ENCODE results near the gene SLC2A11. TPM values are rescaled to one million over a fixed set of nuclear protein-coding genes. Genes with fewer than 3 reads are reported as not detected.

The SLC2A11 gene
- total and polyA plus RNA-seq, 3 experiments from 2014 or later = 5.2 to 9.0 (median 7.1) TPM

DNA sequence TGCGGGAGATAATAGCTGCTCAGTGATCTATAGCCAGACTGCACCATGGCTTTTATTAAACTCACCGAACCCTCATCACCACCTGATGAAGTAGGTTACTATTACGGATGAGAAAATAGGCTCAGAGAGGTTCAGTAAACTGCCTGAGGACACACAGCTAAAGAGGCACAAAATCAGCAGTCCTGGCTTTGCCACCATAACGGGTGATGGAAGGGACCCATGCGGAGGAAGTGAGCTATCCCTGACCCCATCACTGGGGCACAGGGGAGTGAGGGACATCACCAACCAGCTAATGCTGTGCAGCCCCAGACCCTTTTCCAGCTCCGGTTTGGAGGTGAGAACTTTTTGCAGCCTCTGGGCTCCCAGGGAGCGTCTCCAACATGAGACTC is 11.6 kb upstream of the SLC2A11 start:
- Mint-ChIP-seq H3K9me3 (no peaks in the 10 kb centered on the region), H3K27me3 (no peaks in the 10 kb centered on the region), H3K4me3 (no peak overlapping the region), H3K4me1 (peaks cover 0 to 6% (median 0%) of the 10 kb centered on the region in 3 donors), H3K27ac (no peak overlapping the region), H3K36me3 (no peaks in the 10 kb centered on the region)
- H3K4me1 ChIP-seq (ENCODE audit: insufficient read depth, low read length) = no peaks in the 10 kb centered on the region
- no peak overlapping the region for H3K27ac ChIP-seq (ENCODE audit: low read depth, low read length)
- no peaks in the 10 kb centered on the region for H3K27me3 ChIP-seq (ENCODE audit: insufficient read depth, low read length, poor library complexity, severe bottlenecking)
- POLR2A ChIA-PET = no interaction called here
- H3K4me3 ChIP-seq (ENCODE audit: low read length) = no peak overlapping the region
- H3K9me3 ChIP-seq (ENCODE audit: low read length) = no peaks in the 10 kb centered on the region
- peak in 1 of 5 donors; percentile 36 for DNase-seq
- no peaks in the 10 kb centered on the region for H3K36me3 ChIP-seq (ENCODE audit: insufficient read depth, low read length)
- CTCF ChIA-PET = interaction anchor here (1.6 to 3.9 kb wide), 3 partner anchors 11 to 219 kb away, joined by 8 to 16 read pairs (median 8); partner anchors contain the start of genes CHCHD10 and SLC2A11

- Histone ChIP-seq H3K9me3 (ENCODE audit: low read length) (no peaks in the 10 kb centered on the region), H3K4me1 (ENCODE audit: insufficient read depth, low read length) (no peaks in the 10 kb centered on the region), H3K36me3 (ENCODE audit: insufficient read depth, low read length) (no peaks in the 10 kb centered on the region), H3K4me3 (ENCODE audit: low read length) (no peak overlapping the region), H3K27ac (ENCODE audit: low read depth, low read length) (no peak overlapping the region), H3K27me3 (ENCODE audit: insufficient read depth, low read length, poor library complexity, severe bottlenecking) (no peaks in the 10 kb centered on the region)
- Mint-ChIP-seq H3K27me3 (no peaks in the 10 kb centered on the region), H3K36me3 (no peaks in the 10 kb centered on the region), H3K9me3 (no peaks in the 10 kb centered on the region), H3K4me3 (no peak overlapping the region), H3K27ac (no peak overlapping the region), H3K4me1 (peaks cover 0 to 6% (median 0%) of the 10 kb centered on the region in 3 donors)
- ChIA-PET POLR2A (no interaction called here), CTCF (interaction anchor here (0.7 to 3.1 kb wide), 3 partner anchors 11 to 156 kb away, joined by 3 to 39 read pairs (median 3); partner anchors contain the start of gene SLC2A11)
- DNase-seq = no peak
Measured at GRCh38 chr22:23847310-23847920, 10.3 kb upstream of the SLC2A11 start.

- ChIA-PET CTCF (interaction anchor here (0.7 to 3.5 kb wide), 7 partner anchors 10 to 308 kb away, joined by 3 to 39 read pairs (median 4); partner anchors contain the start of genes DERL3 and SLC2A11), POLR2A (no interaction called here)
- Mint-ChIP-seq H3K9me3 (no peaks in the 10 kb centered on the region), H3K4me1 (peaks cover 0 to 6% (median 0%) of the 10 kb centered on the region in 3 donors), H3K27ac (no peak overlapping the region), H3K4me3 (no peak overlapping the region), H3K36me3 (no peaks in the 10 kb centered on the region), H3K27me3 (no peaks in the 10 kb centered on the region)
- peak in 1 of 5 donors; percentile 24 for DNase-seq
- Histone ChIP-seq H3K9me3 (ENCODE audit: low read length) (no peaks in the 10 kb centered on the region), H3K36me3 (ENCODE audit: insufficient read depth, low read length) (no peaks in the 10 kb centered on the region), H3K4me3 (ENCODE audit: low read length) (no peak overlapping the region), H3K27me3 (ENCODE audit: insufficient read depth, low read length, poor library complexity, severe bottlenecking) (no peaks in the 10 kb centered on the region), H3K27ac (ENCODE audit: low read depth, low read length) (no peak overlapping the region), H3K4me1 (ENCODE audit: insufficient read depth, low read length) (no peaks in the 10 kb centered on the region)
Measured at GRCh38 chr22:23847991-23848864, 9.4 kb upstream of the SLC2A11 start.

DNA sequence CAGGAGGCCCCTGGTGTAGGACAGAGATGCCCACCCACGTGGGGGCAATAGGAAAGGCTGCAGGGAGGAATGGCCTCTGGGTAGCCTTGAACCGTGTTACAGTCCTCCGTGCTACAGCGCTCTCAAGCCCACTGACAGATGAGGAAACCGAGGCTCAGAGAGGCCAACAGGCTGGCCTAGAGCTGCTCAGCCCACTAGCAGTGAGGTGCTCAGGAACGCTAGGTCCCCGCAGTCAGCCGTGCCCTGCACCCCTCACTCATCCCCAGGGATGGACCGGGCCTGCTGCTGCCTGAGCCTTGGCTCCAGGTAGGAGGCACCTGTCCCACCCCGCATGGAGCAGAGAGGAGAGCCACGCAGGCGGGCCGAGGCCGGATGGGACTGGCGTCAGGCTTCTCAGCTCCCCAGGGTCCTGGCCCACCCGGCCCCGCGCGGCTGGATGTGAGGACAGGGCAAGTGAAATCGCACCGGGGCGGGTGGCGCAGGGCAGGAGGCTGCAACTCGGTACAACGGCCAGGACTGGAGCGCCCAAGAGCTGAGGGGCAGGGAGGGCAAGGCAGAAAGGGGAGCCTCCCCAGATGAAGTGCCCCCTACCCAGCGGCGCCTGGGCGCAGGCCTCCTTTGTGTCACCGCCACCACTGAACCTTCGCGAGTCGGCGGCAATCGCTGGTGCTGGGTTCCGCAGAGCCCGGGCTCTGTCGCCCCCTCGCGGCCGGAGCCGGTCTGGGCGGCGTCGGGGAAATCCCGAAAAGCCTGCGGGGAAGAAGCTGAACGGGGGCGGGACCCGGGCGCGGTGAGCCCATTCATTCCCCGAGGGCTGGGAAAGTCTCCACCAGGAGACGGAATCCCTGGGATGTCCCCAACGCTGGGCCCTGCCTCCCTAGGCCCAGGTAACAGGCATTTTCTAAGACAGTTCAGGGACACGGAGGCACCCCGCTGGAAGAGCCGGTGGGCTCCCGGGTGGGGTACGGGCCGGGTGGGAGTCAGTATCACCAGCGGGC is 8.4 kb upstream of the SLC2A11 start:
- H3K36me3 ChIP-seq (ENCODE audit: insufficient read depth, low read length) = no peaks in the 10 kb centered on the region
- ChIA-PET CTCF (interaction anchor here (0.6 to 3.5 kb wide), 37 partner anchors 9 to 384 kb away, joined by 3 to 39 read pairs (median 4); partner anchors contain the start of genes C22orf15, DERL3, DRICH1 and SLC2A11), POLR2A (interaction anchor here (0.6 kb wide), 1 partner anchor 44 kb away, joined by 3 read pairs; the partner anchor contains the start of gene MIF)
- no peak overlapping the region for H3K4me3 ChIP-seq (ENCODE audit: low read length)
- H3K27ac ChIP-seq (ENCODE audit: low read depth, low read length) = no peak overlapping the region
- no peak overlapping the region for H3K27ac Mint-ChIP-seq
- H3K4me3 Mint-ChIP-seq = no peak overlapping the region
- no peaks in the 10 kb centered on the region for H3K9me3 ChIP-seq (ENCODE audit: low read length)
- DNase-seq = peak; percentile 75 to 86 (median 82)
- H3K4me1 ChIP-seq (ENCODE audit: insufficient read depth, low read length) = no peaks in the 10 kb centered on the region
- peaks cover 0 to 6% (median 0%) of the 10 kb centered on the region in 3 donors for H3K4me1 Mint-ChIP-seq
- no peaks in the 10 kb centered on the region for H3K27me3 ChIP-seq (ENCODE audit: insufficient read depth, low read length, poor library complexity, severe bottlenecking)
- H3K27me3 Mint-ChIP-seq = no peaks in the 10 kb centered on the region
- H3K36me3 Mint-ChIP-seq = no peaks in the 10 kb centered on the region
- no peaks in the 10 kb centered on the region for H3K9me3 Mint-ChIP-seq

DNA sequence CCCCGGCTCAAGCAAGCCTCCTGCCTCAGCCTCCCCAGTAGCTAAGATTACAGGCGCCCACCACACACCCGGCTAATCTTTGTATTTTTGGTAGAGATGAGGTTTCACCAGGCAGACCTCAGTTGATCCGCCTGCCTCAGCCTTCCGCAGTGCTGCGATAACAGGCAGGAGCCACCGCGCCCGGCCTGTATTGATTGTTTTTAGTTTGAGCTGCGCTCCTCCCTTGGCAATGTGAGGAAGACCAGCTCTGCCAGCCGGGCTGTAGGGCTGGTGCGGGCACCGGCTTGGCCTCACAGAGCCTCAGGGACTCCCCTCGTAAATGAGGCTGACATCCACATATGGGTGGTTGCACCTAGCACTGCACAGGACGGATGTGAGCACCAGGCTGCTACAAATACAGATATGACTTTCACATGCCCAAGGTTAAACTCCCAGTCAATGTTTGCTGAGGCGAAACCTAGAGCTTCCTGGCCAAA is 7.5 kb upstream of the SLC2A11 start:
- peaks cover 0 to 6% (median 0%) of the 10 kb centered on the region in 3 donors for H3K4me1 Mint-ChIP-seq
- no peak overlapping the region for H3K4me3 Mint-ChIP-seq
- no peaks in the 10 kb centered on the region for H3K27me3 ChIP-seq (ENCODE audit: insufficient read depth, low read length, poor library complexity, severe bottlenecking)
- H3K27ac Mint-ChIP-seq = no peak overlapping the region
- no peak for DNase-seq
- H3K27me3 Mint-ChIP-seq = no peaks in the 10 kb centered on the region
- H3K9me3 ChIP-seq (ENCODE audit: low read length) = no peaks in the 10 kb centered on the region
- ChIA-PET CTCF (interaction anchor here (0.6 to 3.5 kb wide), 38 partner anchors 8 to 385 kb away, joined by 3 to 39 read pairs (median 4); partner anchors contain the start of genes C22orf15, DERL3, DRICH1 and SLC2A11), POLR2A (interaction anchor here (0.6 kb wide), 1 partner anchor 44 kb away, joined by 3 read pairs; the partner anchor contains the start of gene MIF)
- no peaks in the 10 kb centered on the region for H3K36me3 ChIP-seq (ENCODE audit: insufficient read depth, low read length)
- H3K4me1 ChIP-seq (ENCODE audit: insufficient read depth, low read length) = no peaks in the 10 kb centered on the region
- no peaks in the 10 kb centered on the region for H3K36me3 Mint-ChIP-seq
- H3K9me3 Mint-ChIP-seq = no peaks in the 10 kb centered on the region
- no peak overlapping the region for H3K4me3 ChIP-seq (ENCODE audit: low read length)
- H3K27ac ChIP-seq (ENCODE audit: low read depth, low read length) = no peak overlapping the region

- no peaks in the 10 kb centered on the region for H3K9me3 Mint-ChIP-seq
- no peaks in the 10 kb centered on the region for H3K27me3 ChIP-seq (ENCODE audit: insufficient read depth, low read length, poor library complexity, severe bottlenecking)
- no peaks in the 10 kb centered on the region for H3K27me3 Mint-ChIP-seq
- ChIA-PET POLR2A (interaction anchor here (1.0 to 1.9 kb wide), 6 partner anchors 12 to 90 kb away, joined by 3 to 30 read pairs (median 5); partner anchors contain the start of genes CHCHD10, DERL3, MIF and MMP11), CTCF (interaction anchor here (0.5 to 4.8 kb wide), 9 partner anchors 8 to 140 kb away, joined by 3 to 39 read pairs (median 3); partner anchors contain the start of genes MIF and MMP11)
- H3K4me1 Mint-ChIP-seq = peaks cover 14 to 24% (median 21%) of the 10 kb centered on the region in 3 donors
- H3K4me1 ChIP-seq (ENCODE audit: insufficient read depth, low read length) = peaks cover 17% of the 10 kb centered on the region
- peak in 1 of 5 donors; percentile 15 for DNase-seq
- peak overlapping the region; percentile 82 for H3K4me3 ChIP-seq (ENCODE audit: low read length)
- H3K4me3 Mint-ChIP-seq = peak overlapping the region; percentile 92 to 98 (median 94)
- no peaks in the 10 kb centered on the region for H3K36me3 ChIP-seq (ENCODE audit: insufficient read depth, low read length)
- peak overlapping the region; percentile 73 to 97 (median 90) for H3K27ac Mint-ChIP-seq
- H3K27ac ChIP-seq (ENCODE audit: low read depth, low read length) = peak overlapping the region; percentile 73
- H3K36me3 Mint-ChIP-seq = peaks cover 0 to 8% (median 0%) of the 10 kb centered on the region in 3 donors
- H3K9me3 ChIP-seq (ENCODE audit: low read length) = no peaks in the 10 kb centered on the region
Measured at GRCh38 chr22:23856721-23857605, 712 bp upstream of the SLC2A11 start.

Measured in CD8-positive, alpha-beta memory T cell (primary cell).